ENCODE data around the gene KMT5B. TPM values are rescaled to one million over a fixed set of nuclear protein-coding genes. Genes with fewer than 3 reads are reported as not detected.

Gene KMT5B
- total RNA-seq, 1 donor from 2014 or later: 59.4 TPM

- TF ChIP-seq CTCF (IDR thresholded peaks at IDR 0.05): no peak
- DNase-seq (ENCODE audit: extremely low spot score, unreplicated experiment): no peak
- Mint-ChIP-seq H3K4me1 (ENCODE audit: unreplicated experiment) (peaks cover 70% of the 10 kb centered on the region), H3K27me3 (ENCODE audit: unreplicated experiment) (no peaks in the 10 kb centered on the region), H3K4me3 (ENCODE audit: unreplicated experiment) (peak overlapping the region; percentile 94), H3K9me3 (ENCODE audit: unreplicated experiment) (no peaks in the 10 kb centered on the region), H3K36me3 (ENCODE audit: unreplicated experiment) (no peaks in the 10 kb centered on the region), H3K27ac (ENCODE audit: unreplicated experiment) (peak overlapping the region; percentile 78)
Observed at GRCh38 chr11:68117853-68118470, 95.1 kb downstream of the KMT5B start.

- no peaks in the 10 kb centered on the region for H3K27me3 Mint-ChIP-seq (ENCODE audit: unreplicated experiment)
- TF ChIP-seq CTCF (IDR thresholded peaks at IDR 0.05): no peak
- H3K27ac Mint-ChIP-seq (ENCODE audit: unreplicated experiment): peak overlapping the region; percentile 60
- no peak for DNase-seq (ENCODE audit: extremely low spot score, unreplicated experiment)
- no peaks in the 10 kb centered on the region for H3K36me3 Mint-ChIP-seq (ENCODE audit: unreplicated experiment)
- no peak overlapping the region for H3K4me3 Mint-ChIP-seq (ENCODE audit: unreplicated experiment)
- no peaks in the 10 kb centered on the region for H3K9me3 Mint-ChIP-seq (ENCODE audit: unreplicated experiment)
- peaks cover 64% of the 10 kb centered on the region for H3K4me1 Mint-ChIP-seq (ENCODE audit: unreplicated experiment)
Observed at GRCh38 chr11:68116974-68117373, 96.1 kb downstream of the KMT5B start.

- no peak for DNase-seq (ENCODE audit: extremely low spot score, unreplicated experiment)
- no peaks in the 10 kb centered on the region for H3K36me3 Mint-ChIP-seq (ENCODE audit: unreplicated experiment)
- H3K4me1 Mint-ChIP-seq (ENCODE audit: unreplicated experiment): peaks cover 62% of the 10 kb centered on the region
- no peak overlapping the region for H3K4me3 Mint-ChIP-seq (ENCODE audit: unreplicated experiment)
- H3K9me3 Mint-ChIP-seq (ENCODE audit: unreplicated experiment): no peaks in the 10 kb centered on the region
- TF ChIP-seq CTCF (IDR thresholded peaks at IDR 0.05): no peak
- no peaks in the 10 kb centered on the region for H3K27me3 Mint-ChIP-seq (ENCODE audit: unreplicated experiment)
- H3K27ac Mint-ChIP-seq (ENCODE audit: unreplicated experiment): no peak overlapping the region
Observed at GRCh38 chr11:68116126-68116525, 97.0 kb downstream of the KMT5B start.

GRCh38 chr11:68115285-68115684, 97.8 kb downstream of the KMT5B start:
- peaks cover 61% of the 10 kb centered on the region for H3K4me1 Mint-ChIP-seq (ENCODE audit: unreplicated experiment)
- no peak for DNase-seq (ENCODE audit: extremely low spot score, unreplicated experiment)
- no peak overlapping the region for H3K4me3 Mint-ChIP-seq (ENCODE audit: unreplicated experiment)
- no peak for TF ChIP-seq CTCF (IDR thresholded peaks at IDR 0.05)
- H3K27ac Mint-ChIP-seq (ENCODE audit: unreplicated experiment): peak overlapping the region; percentile 2
- no peaks in the 10 kb centered on the region for H3K27me3 Mint-ChIP-seq (ENCODE audit: unreplicated experiment)
- no peaks in the 10 kb centered on the region for H3K9me3 Mint-ChIP-seq (ENCODE audit: unreplicated experiment)
- no peaks in the 10 kb centered on the region for H3K36me3 Mint-ChIP-seq (ENCODE audit: unreplicated experiment)

DNA sequence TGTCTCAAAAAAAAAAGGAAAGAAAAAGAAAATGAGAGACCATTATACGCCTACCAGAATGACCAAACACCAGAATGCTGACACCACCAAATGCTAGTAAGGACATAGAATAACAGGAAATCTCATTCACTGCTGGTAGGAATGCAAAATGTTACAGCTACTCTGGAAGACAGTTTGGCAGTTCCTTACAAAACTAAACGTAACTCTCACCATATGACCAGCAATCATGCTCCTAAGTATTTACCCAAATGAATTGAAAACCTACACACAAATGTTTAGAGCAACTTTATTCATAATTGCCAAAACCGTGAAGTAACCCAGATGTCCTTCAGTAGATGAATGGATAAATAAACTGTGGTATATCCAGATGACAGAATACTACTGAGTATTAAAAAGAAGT, 99.1 kb downstream of the KMT5B start:
- DNase-seq (ENCODE audit: extremely low spot score, unreplicated experiment): no peak
- peak overlapping the region; percentile 67 for H3K27ac Mint-ChIP-seq (ENCODE audit: unreplicated experiment)

More for the DNA sequence above, 99.1 kb downstream of the KMT5B start:
- Mint-ChIP-seq H3K36me3 (ENCODE audit: unreplicated experiment) (no peaks in the 10 kb centered on the region), H3K9me3 (ENCODE audit: unreplicated experiment) (no peaks in the 10 kb centered on the region), H3K27me3 (ENCODE audit: unreplicated experiment) (no peaks in the 10 kb centered on the region), H3K4me1 (ENCODE audit: unreplicated experiment) (peaks cover 48% of the 10 kb centered on the region), H3K4me3 (ENCODE audit: unreplicated experiment) (no peak overlapping the region)
- TF ChIP-seq CTCF (IDR thresholded peaks at IDR 0.05): peak; percentile 52

Measured in osteocyte (in vitro differentiated cells).